8988T (cell line): ENCODE data around the gene PRMT7.
A peak's percentile ranks its signal among the peaks of the same experiment; 100 is the strongest.

Experiments
- DNase-seq: peaks from one replicate; pipeline ENCODE4 v3.0.0; 2011

The PRMT7 gene

DNA sequence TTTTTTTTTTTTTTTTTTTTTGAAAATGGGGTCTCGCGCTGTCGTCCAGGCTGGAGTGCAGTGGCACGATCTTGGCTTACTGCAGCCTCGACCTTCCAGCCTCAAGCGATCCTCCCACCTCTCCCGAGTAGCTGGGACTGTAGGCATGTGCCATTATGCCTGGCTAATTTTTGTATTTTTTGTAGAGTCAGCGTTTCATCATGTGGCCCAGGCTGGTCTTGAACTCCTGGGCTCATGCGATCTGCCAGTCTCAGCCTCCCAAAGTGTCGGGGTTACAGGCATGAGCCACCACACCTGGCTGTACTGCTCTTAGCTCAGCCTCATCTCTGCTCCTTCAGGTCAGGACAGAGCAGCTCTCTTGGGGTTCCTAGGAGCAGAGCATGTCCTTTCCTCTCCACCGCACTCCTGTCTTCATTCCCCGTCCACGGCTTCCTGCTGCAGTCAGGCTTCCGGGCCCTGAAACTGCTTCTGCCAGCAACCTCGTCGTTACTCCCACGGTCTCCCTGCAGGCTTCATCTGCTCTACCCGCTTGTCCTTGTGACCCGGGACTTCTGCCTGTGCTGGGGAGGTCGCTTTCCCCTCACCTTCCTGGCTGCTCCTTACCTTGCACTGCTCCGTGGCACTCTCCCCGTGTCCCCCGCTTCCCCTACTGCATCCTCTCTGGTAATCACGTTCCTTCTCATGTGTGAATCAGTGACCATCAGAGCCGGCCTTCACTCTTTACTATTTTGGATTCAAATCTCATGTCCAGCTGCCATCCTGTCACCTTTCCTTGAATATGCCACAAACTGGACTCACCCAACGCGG, 38.0 kb downstream of the PRMT7 start:
- no peak for DNase-seq

DNA sequence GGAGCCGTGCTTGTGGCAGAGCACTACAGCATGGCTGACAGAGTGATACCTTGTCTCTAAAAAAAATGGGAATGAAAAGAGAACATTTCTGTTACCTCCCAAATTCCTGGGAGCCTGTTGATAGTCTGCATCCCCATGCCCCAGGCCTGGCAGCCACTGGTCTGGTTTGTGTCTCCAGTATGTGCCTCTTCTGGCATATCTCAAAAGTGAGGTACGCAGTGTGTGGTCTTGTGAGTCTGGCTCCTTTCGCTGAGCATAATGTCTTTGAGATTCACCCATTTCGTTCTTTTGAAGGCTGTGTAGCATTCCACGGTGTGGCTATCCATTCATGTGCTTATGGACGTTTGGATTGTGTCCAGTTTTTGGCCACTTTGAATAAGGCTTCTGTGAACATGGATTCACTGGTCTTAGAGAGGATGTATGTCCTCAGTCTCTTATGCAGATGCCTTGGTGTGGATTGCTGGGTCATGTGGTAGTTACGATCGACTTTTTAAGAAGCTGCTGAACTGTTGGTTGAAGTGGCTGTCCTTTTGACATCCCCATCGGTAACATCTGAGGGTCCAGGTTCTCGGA, 39.1 kb downstream of the PRMT7 start:
- no peak for DNase-seq

DNA sequence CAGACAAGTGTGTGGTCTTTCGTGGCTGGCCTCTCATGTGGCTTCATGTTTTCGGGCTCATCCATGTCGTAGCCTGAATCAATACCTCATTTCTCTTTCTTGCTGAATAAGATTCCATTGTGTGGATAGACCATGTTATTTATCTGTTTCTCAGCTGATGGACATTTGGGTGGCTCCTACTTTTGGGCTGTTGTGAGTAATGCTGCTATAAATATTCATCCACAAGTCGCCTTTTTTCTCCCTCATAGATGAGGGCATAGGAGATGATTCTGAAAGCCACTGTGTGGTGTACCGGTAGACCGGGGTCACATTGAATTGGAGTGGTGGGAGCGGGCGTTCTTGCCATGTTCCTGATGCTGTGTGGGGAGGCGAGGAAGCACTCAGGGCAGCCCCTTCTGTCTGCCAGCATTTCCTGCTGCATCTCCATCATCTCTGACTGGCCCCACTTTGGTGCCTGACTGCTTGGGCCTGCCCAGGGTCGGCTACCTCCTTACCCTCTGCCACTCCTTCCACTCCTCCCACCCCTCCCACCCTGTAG, 40.1 kb downstream of the PRMT7 start:
- no peak for DNase-seq

DNA sequence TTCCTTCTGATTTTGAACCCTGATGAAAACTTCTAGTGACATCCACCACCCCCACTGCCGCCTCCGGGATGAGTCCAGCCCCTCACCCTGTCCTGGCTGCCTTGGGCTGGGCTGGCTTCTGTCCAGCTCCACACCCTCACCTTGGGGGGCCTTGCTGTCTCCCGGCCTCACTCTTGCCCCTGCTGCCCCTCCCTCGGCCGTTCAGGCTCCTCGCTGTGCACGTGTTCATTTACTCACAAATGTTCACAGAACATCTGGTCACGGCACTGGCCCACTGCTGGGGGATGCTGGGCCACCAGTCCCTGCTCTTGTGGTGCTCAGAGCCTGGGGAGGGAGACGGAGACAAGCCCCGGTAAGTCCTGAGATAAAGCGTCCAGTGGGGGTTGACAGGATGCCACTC, 40.6 kb downstream of the PRMT7 start:
- no peak for DNase-seq

DNA sequence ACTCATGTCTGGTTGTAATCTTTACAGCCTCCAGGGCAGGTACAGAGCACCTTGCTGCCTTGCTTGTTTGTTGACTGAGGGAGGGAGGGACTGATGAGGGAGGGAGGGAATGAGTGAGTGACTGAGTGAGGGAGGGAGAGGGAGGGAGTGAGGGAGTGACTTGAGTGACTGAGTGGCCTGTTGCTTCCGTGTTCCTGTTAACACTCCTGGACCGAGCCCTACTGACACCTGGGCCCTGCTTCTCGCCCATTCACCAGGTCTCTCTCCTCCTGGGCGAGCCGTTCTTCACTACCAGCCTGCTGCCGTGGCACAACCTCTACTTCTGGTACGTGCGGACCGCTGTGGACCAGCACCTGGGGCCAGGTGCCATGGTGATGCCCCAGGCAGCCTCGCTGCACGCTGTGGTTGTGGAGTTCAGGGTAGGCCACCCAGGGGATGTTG, 41.2 kb downstream of the PRMT7 start:
- DNase-seq = no peak

DNA sequence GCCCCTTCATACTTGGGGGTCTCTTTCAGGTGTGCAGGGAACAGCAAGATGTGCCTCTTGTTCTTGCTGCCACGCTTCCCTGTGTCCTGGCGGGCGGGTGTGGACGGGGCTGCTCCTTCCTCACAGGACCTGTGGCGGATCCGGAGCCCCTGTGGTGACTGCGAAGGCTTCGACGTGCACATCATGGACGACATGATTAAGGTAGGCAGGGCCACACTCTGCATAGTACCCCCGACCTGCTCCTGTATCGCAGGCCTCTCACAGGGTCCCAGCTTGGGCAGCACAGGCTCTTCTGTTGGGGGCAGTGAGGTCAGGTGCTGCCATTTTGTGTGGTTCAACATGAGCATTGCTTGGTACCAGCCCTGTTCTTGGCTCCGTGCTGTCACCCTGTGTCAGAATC, 42.5 kb downstream of the PRMT7 start:
- no peak for DNase-seq

DNA sequence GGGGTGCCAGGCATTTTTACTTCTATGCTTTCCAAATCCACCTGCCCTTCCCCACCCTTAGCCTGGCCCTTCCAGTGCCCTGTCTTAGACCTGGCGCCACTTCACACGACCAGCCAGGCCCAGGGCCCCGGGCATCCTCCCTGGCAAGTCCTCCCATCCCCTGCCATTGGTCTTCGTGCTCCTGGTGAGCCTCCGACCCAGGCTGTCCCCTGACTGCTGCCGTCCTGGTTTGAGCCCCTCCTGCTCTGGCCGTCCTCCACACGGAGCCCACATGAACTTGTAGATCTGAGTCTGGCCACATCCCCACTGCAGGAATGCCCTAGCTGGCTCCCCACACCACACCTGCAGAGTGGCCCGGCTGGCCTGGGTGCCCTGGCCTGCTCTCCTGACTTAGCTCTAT, 44.0 kb downstream of the PRMT7 start:
- no peak for DNase-seq

DNA sequence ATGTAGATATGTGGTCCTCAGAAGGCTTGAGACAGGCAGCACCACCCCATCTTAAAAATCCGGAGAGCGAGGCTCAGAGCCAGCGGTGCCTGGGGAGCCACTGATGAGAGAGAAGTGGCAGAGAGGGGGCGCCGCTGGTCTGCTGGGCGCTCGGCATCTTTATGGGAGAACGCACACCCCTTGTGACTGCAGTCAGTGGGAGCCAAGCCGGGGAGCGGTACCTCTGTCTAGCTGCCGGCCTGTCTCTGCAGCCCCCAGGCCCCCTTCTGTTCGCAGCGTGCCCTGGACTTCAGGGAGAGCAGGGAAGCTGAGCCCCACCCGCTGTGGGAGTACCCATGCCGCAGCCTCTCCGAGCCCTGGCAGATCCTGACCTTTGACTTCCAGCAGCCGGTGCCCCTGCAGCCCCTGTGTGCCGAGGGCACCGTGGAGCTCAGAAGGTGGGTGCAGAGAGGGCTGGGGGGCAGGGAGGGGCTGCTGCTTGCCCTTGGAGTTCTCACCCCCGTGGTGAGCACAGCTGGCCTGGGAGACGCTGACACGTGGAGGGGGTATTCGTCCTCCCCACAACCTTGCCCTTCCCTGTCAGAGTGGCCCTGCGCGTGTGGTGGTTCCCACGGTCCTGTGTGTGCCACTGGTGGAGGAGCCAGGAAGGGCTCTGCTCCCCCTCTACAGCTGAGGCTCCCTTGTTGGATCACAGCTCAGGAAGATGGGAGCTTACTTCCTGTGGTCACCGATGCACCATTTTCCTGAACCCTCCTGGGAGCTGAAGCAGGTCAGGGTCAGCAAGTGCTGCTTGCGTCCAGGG, 44.8 kb downstream of the PRMT7 start:
- peak; percentile 22 for DNase-seq

DNA sequence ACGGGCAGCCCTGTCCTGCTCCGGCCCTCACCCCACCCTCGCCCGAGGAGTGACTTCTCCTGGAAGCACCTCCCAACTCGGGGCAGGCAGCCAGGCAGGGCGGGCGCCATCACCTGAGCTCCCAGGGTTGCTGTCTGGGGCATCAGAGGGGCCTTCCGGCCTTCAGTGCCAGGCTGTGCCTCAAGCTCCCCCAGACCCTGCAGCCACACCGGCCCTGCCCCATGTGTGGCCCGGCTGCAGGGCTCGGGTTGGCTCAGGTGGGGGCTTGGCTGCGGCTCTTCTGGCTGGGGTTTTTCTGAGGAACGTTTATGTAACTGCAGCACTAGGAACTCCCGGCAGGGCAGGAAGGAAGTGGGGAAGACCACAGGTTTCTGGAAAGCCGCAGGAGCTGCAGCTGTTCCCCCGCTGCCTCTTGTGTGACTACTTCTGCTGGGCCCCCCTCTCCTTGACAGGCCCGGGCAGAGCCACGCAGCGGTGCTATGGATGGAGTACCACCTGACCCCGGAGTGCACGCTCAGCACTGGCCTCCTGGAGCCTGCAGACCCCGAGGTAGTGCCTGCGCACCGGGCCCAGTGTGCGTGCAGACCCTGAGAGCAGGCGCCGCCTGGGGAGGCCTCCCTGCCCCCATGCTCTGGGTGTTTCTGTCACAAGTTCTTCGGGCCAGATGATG, 45.6 kb downstream of the PRMT7 start:
- no peak for DNase-seq

DNA sequence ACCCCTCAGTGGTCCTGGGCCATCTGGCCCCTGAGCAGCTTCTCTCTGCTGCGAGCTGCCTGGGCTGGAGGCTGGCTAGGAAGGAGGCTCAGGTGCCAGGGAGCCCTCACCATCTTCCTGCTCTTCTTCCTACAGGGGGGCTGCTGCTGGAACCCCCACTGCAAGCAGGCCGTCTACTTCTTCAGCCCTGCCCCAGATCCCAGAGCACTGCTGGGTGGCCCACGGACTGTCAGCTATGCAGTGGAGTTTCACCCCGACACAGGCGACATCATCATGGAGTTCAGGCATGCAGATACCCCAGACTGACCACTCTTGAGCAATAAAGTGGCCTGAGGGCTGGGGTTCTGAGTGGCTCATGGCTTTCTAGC, 46.1 kb downstream of the PRMT7 start:
- DNase-seq = no peak

DNA sequence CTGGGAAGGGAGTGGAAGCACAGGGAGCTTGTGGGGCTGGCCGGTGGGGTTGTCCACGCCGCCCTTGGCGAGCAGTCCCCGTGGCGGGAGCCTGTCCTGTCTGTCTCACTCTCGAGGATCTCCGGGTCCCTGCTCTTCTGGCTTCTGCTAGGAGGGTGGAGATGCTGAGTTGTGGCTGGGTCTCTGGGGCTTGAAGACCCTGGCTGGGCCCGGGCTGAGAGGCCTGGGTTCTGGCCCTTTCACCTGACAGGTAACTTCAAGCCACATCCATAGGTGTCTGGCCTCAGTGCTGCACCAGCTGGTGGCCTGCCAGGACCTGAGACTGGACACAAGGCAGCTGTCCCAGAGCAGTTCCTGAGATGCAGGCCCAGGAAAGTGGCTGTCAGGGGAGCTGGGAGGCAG, 46.7 kb downstream of the PRMT7 start:
- DNase-seq = no peak

DNA sequence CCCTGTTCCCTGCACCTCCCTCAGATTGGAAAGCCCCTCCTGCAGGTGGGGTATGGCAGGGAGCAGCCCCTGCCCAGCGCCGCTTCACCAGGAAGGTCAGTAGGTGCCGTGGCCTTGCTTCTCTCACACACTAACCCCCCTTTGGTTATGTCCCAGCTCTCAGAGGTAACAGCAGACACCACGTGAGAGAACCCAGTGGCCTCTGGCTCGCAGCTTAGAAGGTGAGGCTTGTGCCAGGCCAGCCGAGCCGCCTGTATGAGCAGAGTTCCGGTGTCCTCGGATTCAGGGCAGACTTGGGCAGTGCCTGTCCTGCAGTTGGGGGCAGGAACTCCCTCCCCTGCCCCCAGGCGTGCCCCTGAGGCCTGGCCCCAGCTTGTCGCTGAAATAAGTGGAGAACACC, 47.1 kb downstream of the PRMT7 start:
- DNase-seq = no peak

DNA sequence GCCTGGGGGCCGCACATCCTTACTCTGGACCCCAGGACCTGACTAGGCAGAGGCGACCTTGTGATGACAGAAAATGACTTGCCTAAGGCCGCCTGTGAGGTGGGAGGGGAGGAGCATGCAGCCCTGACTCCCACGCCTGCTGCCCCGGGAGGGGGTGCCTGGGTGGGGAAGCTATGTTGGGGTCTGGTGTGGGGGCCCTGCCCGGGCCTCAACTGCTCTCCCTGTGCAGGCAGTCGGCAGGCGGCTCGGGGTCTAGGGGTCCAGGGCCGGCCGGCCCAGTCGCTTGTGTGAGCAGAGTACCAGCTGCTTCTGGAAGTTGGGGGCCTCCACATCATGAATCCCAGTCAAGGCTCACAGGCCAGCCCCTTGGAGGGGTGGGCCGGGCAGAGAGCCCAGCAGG, 48.1 kb downstream of the PRMT7 start:
- no peak for DNase-seq

DNA sequence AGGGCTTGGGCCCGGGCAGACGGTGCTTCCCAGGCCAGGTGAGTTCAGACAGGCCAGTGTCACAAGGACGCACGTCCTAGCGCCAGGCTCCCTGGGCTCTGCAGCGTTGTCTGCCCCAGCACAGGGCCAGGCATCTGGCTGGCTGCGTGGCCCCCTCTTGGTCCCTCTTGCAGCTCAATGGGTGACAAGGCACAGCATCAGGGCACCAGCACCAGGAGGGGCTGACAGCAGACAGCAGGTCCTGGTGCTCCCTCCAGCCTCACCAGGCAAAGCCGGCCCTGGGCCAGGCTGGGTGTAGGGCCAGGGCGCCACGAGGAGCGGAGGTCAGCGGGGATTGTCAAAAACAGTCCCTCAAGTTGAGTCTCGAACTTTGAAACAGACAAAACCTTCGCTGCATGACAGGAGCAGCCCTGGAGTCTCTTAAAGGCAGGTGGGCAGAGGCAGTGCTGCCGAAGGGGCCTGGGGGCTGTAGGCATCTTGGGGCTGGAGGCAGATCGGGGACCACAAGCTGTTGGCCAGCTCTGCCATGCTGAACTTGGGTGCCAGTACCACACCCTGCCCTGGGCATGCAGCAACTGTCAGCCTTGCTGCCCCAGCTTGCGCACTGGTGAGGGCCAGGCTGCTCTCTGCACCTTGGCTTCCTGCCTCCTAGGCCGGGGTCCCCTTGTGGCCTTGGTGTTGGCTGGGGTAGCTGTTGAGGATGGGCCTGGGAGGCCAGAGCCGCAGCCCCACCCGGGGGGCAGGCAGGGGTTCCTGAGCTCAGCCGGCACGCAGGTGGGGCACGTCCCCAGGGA, 48.8 kb downstream of the PRMT7 start:
- DNase-seq = no peak

DNA sequence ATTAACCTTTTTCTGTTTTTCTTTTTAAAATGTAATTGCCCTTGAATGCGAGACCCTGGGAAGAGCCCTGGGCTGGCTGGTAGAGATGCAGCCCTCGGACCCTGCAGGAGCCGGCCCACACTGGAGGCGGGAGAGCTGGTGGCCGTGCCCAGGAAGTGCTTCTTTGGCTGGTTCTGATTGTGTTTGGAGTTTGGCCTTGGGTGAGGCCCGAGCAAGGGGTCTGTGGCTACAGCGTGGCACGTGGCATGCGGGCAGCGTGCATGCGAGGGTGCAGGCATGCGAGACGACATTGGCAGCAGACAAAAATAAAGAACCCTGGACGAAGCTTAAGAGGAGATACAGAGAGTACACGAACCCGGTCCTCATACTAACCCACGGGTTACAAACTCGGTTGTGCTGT, 49.7 kb downstream of the PRMT7 start:
- DNase-seq = no peak

DNA sequence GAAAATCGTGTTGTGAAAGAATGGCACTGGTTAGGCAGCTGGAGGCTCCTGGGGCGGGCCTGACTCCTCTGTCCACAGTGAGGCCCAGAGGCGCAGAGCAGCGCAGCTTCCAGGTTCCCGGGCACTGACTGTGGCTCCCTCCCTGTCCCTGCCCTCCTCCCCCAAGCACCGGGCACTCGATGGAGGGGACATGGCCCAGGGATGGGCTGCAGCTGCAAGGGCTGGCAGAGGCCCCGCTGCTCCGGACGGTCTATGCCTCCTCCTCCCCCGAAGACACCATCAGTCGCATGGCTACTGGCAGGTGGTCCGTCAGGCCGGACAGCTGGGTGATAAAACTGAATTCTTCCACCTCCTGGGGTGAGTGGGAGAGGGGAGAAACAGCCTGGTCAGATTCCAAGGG, 50.1 kb downstream of the PRMT7 start:
- DNase-seq = no peak

DNA sequence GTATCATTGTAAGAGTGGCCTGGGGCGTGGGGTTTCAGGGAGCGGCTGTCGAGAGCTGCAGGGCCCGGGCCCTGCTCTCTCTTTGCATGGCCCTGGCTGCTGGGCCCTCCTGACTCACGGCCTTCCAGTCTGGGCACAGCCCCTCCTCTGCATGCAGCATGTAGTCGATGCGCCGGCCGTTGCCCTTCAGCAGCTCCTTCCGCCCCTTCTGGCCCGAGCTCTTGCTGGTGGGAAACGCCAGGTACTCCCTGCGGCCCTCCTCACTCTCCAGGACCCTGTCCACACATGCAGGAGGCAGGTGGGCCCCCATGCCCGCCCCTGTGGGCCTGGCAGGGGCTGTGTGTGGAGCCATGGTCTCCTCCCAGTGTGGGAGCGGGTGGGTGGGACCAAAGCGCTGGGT, 50.7 kb downstream of the PRMT7 start:
- no peak for DNase-seq

DNA sequence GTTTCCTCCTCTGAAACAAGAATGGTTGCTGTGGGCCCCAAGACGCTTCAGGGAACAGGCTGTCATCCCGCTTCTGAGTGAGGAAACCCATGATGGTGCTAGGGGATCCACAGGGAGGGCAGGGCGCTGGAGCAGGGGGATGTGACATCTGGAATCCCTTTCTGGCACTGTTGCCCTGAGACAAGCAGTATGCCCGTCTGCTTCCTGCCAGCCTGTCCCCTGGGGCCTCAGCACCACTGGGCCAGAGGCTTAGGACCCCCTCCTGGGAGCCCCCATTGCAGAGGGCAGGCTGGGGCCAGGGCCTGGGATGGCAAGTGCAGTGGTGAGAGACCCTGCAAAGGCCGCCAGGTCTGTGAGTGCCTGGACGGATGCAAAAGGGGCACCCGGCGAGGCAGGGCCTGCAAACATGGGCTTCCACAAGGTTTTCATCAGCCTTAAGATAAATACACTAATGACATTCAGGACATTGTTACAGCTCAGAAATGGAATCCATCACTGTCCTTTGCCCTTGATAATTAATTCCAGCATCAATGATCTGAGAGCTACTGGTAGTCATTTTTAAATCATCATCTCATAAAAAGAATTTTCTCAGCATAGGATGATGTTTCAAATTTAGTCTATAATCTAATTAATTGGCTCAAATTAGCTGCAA, 51.6 kb downstream of the PRMT7 start:
- DNase-seq = no peak

DNA sequence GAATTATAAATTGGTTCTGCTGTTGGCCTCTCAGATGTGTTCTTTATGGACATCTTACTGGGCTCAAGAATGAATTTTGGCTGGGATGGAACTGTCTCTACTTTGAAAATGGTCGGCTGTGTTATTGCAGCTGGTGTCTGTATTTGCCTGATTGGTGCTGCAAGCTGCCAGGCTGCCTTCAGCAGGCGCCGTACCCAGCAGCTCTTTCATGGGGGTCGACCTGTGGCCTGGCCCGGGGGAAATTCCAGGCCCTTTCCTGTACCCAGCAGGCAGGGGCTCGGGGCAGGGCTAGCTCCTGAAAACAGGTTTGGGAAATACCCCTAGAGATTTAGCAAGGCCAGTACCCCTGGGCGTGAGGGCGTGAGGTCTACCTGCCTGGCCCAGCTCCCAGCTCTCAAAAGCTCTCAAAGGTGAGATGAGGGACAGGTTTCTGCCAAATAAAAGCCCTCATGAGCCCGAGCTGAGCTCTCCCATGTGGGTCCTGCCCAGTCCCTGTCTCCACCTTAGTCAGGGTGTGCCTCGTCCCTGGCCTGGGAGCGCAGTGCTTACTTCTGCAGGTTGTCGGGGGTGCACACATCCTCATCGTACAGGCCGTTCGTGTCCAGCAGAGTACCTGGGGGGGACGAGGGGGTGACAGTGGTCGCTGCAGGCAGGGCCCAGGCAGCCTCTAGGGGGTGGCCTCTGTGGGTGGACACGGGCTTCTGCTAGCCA, 52.3 kb downstream of the PRMT7 start:
- DNase-seq = no peak

DNA sequence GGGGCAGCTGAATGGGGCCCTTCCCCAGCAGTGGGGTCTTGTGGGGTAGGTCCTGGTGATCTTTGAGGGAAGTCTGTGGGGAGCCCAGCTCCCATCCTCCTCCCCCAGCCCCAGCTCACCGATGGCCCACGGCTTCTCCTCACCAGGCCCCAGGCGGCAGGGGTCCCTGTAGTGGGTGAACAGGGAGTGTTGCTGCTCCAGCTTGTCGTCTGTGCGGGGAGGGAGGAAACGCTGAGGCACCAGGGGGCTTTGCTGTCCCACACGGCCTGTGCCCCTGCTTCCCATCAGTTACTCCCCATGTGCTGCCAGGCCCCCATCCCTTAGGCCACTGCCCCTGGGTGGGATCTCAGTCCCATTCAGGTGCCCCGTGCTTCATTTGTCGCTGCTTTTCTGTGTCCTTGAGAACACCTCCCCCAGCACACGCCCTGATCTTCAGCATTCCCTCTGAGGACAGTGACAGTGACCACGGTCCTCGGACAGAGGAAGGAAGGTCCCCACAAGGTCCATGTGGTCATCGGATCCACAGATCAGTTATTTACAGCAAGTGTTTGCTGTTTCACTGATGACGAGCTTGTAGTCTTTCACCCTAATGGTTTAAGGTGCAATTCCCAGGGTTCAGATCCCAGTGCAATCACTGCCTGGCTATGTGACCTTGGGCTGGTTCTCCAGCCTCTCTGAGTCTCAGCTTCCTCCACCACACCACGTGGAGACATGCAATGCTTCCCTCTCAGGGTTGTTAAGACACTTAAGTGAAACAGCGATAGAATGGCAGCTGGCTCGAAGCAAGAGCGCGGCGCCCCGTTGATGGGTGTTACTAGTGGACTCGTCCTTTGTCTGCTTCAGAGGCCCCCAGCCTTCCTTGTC, 53.1 kb downstream of the PRMT7 start:
- no peak for DNase-seq
